GM12872 (cell line): ENCODE data around the gene IFNG-AS1.

Experiments
- TF ChIP-seq, protein P1 (sequence below): IDR thresholded peaks from 3 replicates; pipeline ENCODE4 v1.5.1; 2011; ENCODE audit warnings: low read depth, mild to moderate bottlenecking, low read length, moderate library complexity; ENCODE audit not compliant: insufficient read depth

Gene IFNG-AS1

GRCh38 chr12:68034567-68034966, 45.3 kb downstream of the IFNG-AS1 start:
- TF ChIP-seq, protein P1, sequence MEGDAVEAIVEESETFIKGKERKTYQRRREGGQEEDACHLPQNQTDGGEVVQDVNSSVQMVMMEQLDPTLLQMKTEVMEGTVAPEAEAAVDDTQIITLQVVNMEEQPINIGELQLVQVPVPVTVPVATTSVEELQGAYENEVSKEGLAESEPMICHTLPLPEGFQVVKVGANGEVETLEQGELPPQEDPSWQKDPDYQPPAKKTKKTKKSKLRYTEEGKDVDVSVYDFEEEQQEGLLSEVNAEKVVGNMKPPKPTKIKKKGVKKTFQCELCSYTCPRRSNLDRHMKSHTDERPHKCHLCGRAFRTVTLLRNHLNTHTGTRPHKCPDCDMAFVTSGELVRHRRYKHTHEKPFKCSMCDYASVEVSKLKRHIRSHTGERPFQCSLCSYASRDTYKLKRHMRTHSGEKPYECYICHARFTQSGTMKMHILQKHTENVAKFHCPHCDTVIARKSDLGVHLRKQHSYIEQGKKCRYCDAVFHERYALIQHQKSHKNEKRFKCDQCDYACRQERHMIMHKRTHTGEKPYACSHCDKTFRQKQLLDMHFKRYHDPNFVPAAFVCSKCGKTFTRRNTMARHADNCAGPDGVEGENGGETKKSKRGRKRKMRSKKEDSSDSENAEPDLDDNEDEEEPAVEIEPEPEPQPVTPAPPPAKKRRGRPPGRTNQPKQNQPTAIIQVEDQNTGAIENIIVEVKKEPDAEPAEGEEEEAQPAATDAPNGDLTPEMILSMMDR: no peak

DNA sequence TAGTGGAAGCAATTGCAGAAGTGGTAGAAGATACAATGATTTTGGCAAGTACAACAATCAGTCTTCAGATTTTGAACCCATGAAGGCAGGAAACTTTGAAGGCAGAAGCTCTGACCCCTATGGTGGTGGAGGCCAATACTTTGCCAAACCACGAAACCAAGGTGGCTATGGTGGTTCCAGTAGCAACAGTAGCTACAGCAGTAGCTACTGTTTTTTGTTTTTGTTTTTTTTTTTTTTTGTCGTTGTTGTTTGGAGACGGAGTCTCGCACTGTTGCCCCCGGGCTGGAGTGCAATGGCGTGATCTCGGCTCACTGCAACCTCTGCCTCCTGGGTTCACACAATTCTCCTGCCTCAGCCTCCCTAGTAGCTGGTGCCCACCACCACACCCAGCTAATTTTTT, 47.4 kb downstream of the IFNG-AS1 start:
- TF ChIP-seq, protein P1: no peak

DNA sequence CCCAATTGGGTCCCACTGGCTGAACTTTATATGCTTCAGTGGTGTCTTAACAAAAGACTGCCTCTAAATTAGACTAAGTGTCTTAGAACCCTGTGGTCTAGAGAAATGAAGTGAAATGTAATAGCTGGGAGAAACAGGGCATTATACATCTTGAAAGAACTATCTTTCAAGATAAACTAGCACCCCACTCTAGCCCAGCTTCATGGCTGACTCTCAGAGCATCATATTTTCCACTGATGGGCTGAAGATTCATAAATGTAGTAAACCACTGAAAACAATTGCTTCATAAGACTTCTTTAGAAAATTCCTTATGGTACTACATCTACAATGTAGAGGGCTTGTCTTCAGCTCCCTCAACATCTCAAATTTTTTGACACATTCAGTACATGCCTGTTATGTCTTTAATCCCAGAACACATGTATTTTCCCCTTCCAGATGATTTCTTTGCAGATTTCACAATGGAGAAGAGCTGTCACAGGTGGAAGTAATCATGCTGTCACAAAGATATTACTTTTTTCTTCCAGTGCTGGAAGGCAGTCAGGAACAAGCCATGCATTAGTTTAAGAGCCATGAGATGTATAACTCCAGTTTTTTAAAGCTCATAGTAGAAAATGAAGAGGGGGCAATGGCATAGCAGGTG, 48.5 kb downstream of the IFNG-AS1 start:
- TF ChIP-seq, protein P1: no peak

DNA sequence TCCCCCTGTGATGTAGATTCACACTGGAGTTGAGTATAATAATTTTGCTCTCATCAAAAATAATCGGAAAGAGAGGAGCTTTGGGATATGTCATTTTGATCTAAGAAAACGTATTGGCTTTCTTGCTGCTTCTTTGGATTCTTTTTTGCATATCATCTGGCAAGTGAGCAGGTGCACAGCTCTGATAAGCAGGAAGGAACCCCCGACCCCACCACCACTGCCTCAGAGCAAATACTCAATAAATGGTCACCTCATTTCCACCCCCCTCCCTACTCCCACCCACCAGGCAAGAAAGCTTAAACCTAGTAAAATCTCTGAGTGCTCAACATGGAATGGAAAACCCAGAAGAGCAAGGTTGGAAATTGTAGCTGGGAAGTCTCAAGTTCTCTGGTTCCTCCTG, 49.4 kb downstream of the IFNG-AS1 start:
- TF ChIP-seq, protein P1: no peak

DNA sequence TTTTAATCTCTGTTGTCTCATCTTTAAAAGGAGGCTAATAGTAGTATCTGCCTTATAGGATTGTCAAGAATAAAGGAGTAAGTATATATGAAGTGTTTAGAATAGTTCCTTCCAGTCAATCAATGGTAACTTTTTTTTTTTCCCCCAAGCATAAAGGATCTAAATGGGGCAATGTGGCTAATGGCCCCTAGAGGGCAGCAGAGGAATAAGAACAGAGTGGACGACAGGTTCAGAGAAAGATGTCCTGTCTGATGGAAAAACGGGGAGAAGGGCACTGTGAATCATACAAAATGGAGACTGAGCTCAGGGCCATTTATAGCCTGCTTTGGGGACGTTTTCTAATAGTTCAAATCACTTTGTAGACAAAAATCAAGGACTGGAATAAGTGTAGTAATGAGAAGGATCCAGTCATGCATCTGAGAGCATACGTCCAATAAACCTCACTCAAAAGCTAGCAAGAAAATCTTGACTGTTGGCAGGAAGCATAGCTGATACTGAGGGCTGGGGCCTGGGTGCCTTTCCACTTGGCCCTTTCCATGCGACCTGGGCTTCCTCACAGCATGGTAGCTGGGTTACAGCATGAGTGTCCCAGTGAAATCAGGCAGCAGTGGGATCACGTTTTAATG, 51.3 kb downstream of the IFNG-AS1 start:
- TF ChIP-seq, protein P1: peak; percentile 74

DNA sequence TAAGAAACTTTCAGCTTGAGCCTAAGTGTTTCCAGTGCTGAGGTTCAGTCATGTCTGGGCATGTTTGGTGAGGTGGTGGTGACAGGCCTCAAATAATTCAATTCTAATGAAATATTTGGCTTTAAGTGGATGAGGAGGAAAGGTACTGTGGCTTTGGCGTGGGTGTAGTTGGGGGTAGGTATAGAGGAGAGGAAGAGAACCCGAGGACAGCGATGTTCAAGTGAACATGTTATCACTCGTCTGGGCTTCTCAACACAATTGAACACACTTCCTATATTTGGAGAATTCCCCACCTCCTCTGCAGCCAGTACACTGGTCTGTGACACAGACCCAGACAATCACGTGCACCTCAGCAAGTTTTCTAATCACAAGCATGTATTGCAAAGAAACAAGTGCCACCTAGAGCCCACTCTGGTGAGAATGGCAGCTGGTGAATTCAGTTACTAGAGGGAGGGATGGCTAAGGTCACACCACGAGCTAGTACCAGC, 53.0 kb downstream of the IFNG-AS1 start:
- TF ChIP-seq, protein P1: peak; percentile 33; the same call in 1 of the 3 replicates

DNA sequence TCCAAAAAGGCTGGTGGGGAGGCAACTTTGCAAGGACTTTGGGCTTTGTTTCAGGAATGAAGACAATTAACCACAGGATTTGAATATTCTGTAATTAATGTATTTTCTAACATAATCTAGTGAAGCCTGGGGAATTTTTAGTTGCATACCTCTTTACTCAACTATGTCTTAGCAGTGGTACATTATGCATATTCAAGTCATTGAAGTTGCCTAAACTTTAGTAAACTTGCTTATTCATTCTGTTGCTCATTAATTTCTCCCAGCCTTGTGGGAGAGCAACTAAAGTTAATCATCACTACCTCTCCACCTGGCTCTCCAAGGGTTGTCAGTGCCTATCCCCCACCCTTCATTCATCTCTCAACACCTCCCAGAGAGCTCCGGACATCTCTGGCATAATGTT, 54.2 kb downstream of the IFNG-AS1 start:
- TF ChIP-seq, protein P1: no peak
